ENCODE measurements around the gene BRD1.

Gene BRD1

DNA sequence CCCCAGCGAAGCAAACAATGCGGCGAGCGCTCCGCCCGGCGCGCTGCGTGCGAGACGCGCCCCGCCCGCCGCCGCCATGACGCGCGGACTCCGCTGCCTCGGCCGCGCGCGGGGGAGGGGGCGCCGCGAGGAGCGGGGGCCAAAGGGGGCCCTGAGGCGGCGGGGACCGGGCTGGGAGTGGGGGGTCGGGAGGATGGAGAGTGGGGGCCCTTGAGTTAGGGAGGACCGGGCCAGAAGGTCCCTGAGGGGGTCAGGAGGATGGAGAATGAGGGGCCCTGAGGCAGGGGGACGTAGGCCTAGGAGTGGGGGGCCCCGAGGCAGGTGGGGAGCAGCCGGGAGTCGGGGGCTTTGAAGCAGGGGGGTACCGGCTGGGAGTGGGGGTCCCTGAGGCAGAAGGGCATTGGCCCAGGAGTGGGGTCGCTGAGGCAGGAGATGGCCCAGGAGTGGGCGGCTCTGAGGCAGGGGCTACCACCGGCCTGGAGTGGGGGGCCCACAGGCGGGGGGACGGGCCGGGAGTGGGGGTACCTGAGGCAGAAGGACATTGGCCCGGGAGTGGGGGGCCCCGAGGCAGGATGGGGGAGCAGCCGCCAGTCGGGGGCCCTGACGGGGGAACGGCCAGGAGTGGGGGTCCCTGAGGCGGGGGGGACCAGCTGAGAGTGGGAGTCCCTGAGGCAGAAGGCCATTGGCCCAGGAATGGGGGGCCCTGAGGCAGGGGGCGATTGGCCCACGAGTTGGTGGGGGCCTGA, at the start of gene BRD1:
Gene BRD1, minus strand, starts transcription at position 21 of the 746 bp plus-strand sequence. CDS start 3,556 bp downstream, outside the sequence.
- DNase-seq (ENCODE audit: extremely low spot score, insufficient read length, low read depth): peak; percentile 45
- peak; percentile 73 for FAIRE-seq

DNA sequence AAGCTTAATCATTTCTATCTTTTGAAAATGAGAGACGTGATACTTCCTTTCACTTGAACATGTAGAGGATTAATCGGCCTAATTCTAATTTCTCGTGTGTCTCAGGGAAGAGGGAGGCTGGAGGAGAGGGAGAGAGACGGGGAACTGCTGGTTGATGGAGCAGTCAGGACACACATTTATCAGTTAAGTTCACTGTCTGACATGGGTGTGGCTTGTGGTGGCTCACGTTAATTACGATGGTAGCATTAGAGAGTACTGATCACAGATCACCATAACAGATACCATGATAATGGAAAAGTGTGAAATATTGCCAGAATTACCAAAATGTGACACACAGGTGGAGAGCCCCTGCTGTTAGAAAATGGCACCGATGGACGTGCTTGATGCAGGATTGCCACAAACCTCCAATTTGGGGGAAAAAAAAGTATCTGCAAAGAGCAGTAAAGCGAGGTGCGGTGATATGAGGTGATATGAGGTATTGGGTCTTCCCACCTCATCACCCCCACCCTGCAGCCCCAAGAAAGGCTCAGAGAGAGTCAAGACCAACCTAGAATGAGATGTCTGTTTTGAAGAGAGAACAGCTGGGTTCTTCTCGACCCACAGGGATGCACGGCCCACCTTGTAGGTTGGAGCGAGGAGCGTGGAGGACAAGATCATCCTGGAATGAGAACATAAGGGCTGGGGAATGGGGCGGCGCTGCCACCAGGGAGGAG, 45.7 kb upstream of the BRD1 start:
- FAIRE-seq: no peak
- DNase-seq (ENCODE audit: extremely low spot score, insufficient read length, low read depth): no peak

DNA sequence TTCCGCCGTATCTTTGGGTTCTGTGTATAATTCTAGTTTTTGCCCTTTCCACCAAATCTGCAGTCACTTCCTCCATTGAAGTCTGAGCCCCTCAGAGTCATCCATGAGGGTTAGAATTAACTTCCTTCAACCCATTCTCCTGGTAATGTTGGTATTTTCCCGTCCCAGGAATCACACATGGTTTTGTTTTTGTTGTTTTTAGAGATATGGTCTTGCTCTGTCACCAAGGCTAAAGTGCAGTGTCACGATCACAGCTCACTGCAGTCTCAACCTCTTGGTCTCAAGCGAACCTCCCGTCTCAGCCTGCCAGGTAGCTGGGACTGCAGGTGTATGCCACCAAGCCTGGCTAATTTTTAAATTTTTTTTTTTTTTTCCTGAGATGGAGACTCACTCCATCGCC, 44.7 kb upstream of the BRD1 start:
- FAIRE-seq (no peak), DNase-seq (ENCODE audit: extremely low spot score, insufficient read length, low read depth) (no peak)

DNA sequence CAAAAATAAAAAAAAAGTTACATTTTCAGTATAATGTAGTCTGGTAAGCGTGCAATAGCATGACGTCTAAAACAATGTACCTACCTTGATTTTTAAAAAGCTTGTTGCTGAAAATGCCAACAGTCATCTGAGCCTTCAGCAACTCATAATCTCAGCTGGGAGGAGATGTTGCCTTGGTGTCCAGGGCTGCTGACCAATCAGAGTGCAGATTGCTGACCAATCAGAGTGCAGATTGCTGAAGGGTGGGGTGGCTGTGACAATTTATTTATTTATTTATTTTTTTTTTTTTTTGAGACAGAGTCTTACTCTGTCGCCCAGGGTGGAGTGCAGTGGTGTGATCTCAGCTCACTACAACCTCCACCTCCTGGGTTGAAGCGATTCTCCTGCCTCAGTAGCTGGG, 43.8 kb upstream of the BRD1 start:
- DNase-seq (ENCODE audit: extremely low spot score, insufficient read length, low read depth) (no peak), FAIRE-seq (no peak)

DNA sequence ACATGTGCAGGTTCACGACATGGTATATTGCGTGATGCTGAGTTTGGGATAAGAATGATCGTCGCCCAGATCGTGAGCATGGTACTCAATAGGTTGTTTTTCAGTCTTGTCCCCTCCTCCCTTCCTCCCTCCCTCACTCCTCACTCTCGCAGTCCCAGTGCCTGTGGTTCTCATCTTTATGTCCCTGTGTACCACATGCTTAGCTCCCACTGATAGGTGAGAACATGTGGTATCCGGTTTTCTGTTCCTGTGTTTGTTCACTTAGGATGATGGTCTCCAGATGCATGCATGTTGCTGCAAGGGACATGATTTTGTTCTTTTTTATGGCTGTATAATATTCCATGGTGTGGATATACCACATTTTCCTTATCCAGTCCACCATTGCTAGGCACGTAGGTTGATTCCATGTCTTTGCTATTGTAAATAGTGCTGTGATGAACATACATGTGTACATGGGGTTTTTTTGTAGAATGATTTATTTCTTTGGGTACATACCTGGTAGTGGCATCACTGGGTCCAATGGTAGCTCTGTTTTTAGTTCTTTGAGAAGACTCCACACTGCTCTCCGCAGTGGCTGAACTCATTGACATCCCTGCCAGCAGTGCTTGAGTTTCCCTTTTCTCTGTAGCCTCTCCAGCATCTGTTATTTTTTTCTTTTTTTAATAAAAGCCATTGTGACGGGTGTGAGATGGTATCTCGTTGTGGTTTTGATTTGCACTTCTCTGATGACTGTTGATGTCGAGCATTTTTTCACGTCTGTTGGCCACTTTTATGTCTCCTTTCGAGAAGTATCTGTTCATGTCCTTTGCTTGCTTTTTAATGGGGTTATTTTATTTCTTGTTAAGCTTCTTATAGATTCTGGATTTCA, 42.4 kb upstream of the BRD1 start:
- DNase-seq (ENCODE audit: extremely low spot score, insufficient read length, low read depth) (no peak), FAIRE-seq (no peak)

DNA sequence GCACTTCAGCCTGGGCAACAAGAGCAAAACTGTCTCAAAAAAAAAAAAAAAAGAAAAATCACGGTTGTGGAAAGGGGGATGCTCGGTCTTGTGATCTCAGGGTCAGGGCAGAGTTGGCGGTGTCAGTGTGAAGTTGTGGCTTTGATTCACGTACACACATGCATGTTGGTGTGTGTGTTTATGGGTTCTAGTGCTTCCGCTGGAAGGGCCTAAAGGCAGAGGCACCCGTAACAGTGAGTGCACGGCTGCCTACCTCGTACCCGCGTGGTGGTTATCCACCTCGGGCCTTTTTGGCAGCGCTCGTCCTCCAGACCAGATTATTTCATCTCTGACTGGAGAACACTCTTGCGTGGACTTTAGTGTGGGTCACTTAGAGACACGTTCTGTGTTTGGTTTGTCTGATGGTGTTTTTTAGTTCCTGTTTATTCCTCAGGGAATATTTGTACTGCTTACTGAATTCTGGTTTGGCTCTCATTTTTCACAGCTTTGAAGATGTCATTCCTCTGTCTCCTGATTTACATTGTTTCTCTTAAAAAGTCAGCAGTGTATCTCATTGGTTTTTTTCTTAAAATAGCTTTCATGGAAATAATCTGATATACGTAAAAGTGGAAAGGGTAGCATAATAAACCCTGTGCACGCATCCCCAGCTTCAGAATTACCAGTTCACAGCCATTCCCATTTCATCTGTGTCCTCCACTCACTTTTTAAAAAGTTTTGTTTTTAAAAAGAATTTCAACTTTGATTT, 41.6 kb upstream of the BRD1 start:
- FAIRE-seq (peak; percentile 18), DNase-seq (ENCODE audit: extremely low spot score, insufficient read length, low read depth) (no peak)

DNA sequence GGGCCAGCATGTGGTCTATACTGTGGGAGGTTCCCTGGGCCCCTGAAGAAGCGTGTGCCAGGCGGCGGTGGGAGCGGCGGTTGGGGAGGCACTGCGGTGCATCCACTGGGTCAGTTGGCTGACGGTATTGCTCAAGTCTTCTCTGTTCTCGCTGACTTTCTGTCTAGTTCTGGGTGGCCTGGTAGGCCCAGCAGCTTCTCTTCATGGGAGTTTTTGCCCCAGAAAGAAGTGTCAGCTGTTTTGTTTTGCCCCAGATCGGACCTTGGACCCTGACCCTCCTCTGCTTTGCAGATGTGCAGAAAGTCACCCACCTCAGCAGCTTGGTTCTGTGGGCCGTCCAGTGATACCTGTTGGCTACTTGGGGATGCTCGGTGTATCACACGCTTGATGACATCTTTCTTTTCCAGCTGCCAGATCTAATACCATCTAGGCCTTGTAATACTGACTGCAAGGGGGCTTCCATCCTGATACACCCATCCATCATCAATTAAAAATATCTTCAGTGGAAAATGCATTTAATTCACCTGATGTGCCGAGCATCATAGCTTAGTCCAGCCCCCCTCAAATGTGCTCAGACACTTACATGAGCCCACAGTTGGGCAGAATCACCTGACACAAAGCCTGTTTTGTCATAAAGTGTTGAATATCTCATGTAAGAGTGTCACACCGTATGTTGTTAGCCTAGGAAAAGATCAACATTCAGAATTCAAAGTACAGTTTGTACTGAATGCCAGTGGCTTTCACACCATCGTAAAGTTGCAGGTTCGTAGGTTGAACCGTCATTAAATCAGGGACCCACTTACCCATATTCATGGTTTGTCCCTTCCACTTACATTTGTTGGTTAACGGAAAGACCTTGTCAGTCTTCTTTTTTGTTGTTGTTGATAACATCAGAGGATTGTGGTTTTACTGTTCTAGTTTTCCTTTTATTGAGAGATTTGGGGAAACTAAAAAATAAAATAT, 39.9 kb upstream of the BRD1 start:
- DNase-seq (ENCODE audit: extremely low spot score, insufficient read length, low read depth): no peak
- no peak for FAIRE-seq

DNA sequence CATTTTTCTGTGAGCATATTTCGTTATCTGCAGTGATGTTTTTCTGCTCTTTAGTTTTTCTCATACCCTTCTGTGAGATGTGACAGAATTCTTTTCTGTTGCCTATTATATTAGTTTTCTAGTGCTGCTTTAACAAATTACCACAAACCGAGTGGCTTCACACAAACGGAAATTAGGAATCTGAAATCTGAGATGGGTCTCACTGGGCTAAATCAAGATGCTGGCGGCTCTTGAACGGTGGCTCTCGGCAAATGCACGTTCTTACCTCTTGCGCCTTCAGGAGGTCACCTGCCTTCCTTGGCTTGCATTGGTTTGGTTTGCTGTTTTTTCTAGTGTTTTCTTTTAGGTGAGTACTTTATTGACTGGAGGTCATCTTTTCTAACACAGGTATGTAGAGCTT, 39.0 kb upstream of the BRD1 start:
- FAIRE-seq: no peak
- DNase-seq (ENCODE audit: extremely low spot score, insufficient read length, low read depth): no peak

DNA sequence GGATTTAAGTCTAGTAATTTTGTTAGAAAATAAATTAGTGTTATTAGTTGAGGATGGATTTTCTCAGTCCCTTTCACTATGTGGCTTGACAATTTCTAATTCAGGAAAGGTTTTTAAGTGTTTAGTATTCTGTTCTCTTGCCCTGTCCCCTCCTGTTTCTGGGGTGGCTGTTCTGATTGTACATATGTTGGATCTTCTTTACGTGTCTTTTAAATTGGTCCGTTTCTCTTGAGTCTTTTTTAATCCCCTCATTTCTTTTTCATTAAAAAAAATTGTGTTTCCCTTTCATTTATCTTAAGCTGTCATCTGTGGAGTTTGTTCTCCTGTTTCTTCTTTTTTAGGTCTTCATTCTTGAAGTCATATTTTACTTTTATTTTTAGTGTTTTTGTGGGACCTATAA, 38.5 kb upstream of the BRD1 start:
- DNase-seq (ENCODE audit: extremely low spot score, insufficient read length, low read depth): no peak
- no peak for FAIRE-seq

DNA sequence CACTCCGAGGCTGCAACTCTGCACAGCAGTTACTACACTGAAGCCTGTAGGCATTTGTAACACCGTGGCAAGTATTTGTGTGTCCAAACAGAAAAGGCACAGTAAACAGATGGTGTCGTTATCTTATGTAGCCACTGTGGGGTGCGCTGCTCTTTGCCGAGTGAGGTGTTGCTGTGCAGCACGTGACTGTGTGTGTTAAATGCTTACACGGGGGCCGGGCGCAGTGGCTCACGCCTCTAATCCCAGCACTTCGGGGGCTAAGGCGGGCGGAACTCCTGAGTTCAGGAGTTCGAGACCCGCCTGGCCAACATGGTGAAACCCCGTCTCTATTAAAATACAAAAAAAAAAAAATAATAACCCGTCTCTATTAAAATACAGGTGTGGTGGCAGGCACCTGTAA, 37.5 kb upstream of the BRD1 start:
- no peak for DNase-seq (ENCODE audit: extremely low spot score, insufficient read length, low read depth)
- no peak for FAIRE-seq

DNA sequence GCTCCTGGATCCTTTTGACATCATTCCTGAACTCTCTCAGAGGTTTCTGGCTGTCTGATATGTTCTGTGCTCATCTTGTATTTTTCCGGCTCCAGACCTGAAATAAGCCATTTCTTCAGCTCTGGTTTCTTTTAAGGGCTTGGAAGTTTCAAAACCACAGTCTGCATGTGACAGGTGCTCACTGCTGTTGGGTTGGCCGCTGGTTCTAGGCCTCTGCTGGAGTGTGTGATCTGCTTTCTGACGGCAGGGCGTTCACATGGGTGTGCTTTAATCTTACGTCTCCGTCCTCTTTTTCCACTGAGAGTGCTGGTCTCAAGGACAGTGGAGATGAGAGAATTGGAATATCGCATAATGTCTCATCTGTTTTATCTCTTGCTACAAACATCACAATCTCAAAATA, 36.3 kb upstream of the BRD1 start:
- FAIRE-seq: no peak
- no peak for DNase-seq (ENCODE audit: extremely low spot score, insufficient read length, low read depth)

DNA sequence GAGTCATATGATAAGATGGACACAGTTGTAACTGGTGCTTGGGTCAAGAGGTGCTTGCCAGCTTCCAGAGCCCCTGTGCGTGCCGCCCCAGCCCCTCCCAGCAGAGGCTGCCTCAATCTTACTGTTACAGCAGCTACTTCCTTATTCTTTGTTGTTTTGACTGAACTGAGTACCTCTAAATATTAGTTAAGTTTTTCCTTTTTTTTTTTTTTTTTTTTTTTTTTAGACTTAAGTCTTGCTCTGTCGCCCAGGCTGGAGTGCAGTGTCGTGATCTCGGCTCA, 34.8 kb upstream of the BRD1 start:
- DNase-seq (ENCODE audit: extremely low spot score, insufficient read length, low read depth) (no peak), FAIRE-seq (no peak)

DNA sequence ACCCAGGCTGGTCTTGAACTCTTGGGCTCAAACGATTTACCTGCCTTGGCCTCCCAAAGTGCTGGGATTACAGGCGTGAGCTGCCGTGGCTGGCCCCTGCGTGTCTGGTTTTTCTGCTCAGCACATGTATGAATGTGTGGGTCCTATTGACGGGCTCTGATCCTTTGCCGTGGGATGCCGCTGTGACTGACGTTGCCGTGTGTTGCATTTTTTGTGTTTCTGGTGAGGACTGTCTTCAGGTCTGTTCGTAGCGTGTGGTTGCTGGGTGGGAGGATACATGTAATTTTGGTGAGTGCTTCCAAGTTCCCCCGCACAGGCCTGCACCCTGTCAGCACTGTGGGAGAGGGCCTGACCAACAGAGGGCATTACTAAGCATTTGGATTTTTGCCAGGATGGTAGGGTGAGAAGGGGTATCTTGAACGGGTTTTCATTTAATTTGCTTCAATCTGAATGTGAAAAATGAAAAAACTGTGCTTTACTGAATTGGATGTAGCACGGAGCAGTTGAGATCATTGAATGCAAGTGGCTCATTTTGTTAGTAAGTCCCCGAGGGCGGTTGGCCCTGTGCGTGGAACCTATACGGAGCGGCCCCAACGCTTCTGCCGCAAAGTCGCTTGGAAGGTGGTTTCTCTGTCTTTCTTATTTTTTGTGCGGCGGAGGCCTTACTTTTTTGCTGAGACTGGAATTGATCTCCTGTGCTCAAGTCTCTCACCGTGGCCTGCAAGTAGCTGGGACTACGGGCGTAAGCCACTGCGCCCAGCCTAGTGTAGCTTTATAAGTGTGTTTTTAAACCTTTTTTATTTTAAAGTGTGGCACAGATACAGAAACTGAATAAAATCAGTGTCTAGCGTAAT, 34.2 kb upstream of the BRD1 start:
- no peak for DNase-seq (ENCODE audit: extremely low spot score, insufficient read length, low read depth)
- FAIRE-seq: no peak

DNA sequence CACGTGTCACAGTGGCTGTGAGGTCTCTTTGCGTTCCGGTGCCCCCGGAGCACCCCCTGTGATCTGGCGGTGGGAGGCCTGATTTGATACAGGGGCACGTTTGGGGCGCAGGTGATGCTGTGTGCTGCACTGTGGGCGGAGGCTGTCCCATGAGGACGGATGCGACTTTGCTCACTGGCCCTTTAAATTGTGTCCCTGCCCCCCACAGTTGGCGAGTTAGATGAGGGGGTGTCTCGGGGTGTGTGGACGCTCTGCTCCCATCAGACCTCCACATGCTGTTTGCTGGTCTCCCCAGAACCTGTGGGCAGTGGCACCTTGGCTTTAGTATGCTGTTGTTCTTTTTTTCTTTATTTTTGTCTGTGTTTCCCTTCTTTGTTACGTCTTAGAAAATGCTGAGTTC, 31.2 kb upstream of the BRD1 start:
- FAIRE-seq (no peak), DNase-seq (ENCODE audit: extremely low spot score, insufficient read length, low read depth) (no peak)

DNA sequence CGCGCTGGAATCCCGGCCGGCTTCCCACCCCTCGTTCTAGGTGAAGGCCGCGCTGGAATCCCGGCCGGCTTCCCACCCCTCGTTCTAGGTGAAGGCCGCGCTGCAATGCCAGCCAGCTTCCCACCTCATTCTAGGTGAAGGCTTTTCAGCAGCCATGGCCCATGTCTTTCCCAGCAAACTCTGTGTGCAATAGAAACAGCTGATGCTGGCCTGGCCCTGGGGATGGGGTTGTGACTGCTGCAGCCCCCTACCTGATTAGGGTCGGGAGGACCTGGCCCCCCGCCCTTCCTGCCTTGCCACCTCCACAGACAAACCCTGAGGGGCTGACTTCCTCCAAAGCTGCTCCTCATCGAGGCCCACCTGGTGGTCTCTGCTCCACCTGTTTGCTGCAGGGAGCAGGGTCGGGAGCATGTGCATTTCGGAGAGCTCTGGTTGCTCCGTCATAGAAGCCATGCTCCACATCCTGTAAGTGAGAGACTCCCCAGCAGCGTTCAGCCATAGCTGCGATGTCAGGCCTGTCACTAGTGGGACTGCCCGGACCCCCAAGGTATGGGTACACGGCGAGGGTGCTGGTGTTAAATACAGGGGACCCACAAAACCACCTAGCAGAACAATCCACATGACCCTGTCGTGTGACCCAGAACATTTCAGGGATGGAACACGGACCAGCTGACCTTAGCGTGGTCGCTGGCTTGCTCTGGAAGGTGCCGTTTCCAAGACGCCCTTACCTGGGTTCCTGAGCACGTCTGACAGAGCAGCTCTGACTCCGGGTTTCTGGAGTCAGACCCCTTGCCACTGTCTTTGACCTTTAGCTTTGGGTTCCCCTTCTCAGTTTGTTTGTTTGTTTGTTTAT, 29.3 kb upstream of the BRD1 start:
- no peak for FAIRE-seq
- DNase-seq (ENCODE audit: extremely low spot score, insufficient read length, low read depth): no peak

DNA sequence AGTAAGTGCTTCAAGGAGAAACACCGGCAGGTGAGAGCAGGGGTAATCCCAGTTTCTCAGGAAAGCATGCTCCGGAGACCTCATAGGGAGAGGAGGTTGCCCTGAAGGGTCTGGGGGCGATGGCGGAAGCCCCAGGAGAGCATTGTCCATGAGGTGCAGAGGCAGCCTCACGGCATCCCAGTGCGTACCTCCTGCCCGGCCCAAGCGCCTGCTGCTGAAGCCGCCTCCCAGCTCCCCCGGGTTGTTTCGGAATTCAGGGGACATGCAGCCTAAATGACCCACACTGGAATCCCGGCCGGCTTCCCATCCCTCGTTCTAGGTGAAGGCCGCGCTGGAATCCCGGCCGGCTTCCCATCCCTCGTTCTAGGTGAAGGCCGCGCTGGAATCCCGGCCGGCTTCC, 28.7 kb upstream of the BRD1 start:
- no peak for FAIRE-seq
- no peak for DNase-seq (ENCODE audit: extremely low spot score, insufficient read length, low read depth)

DNA sequence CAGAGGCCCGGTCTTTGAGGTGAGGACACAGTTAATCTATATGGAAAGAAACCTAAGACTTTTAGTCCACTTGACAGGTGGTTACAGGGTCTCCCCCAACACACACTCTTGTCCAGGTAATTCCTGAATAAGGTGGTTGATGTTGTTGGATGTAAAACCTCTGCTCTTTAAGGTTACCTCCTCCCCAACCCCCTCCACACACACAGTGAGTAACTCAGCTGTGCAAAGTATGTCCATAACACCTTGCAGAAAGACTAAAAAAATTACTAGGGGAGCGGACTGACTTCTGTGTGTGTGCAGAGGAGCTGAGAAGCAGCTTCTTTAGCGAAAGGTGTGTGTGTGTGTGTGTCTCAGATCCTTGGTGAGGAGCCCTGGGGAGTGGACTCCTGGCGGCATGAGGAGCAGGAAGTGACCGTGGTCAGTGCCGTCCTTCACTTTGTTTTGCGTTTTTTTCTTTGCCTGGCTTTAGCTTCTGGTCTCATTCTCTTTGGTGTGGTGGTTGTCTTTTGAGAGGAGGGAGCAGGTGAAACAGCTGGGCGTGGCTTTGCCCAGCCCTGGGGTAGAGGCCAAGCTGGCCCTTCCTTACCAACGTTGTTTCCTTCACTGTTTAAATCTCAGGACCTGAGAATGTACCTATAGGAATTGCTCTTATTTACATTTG, 27.7 kb upstream of the BRD1 start:
- FAIRE-seq: peak; percentile 21
- DNase-seq (ENCODE audit: extremely low spot score, insufficient read length, low read depth): no peak
